Measurements from ENCODE around the gene WSCD1. TPM values are rescaled to one million over a fixed set of nuclear protein-coding genes. Genes with fewer than 3 reads are reported as not detected.

Gene WSCD1
- polyA plus RNA-seq, 1 experiment, result 0.20 TPM

- POLR2A ChIA-PET, result no interaction called here
- no peak for TF ChIP-seq CTCF (IDR thresholded peaks at IDR 0.05; ENCODE audit: low read depth, low read length)
- no peak overlapping the region for H3K27ac ChIP-seq (ENCODE audit: low read depth, low read length)
- H3K27me3 ChIP-seq (ENCODE audit: control insufficient read depth, insufficient read depth, low read length), result no peaks in the 10 kb centered on the region
- CTCF ChIA-PET, result no interaction called here
- no peak overlapping the region for H3K4me3 ChIP-seq (ENCODE audit: low read depth, low read length)
- H3K9me3 ChIP-seq (ENCODE audit: control insufficient read depth, insufficient read depth, low read length), result peaks cover 26% of the 10 kb centered on the region
- DNase-seq (ENCODE audit: low read depth, low spot score), result no peak
These were observed 91.0 kb downstream of the WSCD1 start for GRCh38 chr17:6160911-6161855.

- no peak overlapping the region for H3K4me3 ChIP-seq (ENCODE audit: low read depth, low read length)
- H3K9me3 ChIP-seq (ENCODE audit: control insufficient read depth, insufficient read depth, low read length), result peaks cover 26% of the 10 kb centered on the region
- H3K27me3 ChIP-seq (ENCODE audit: control insufficient read depth, insufficient read depth, low read length), result no peaks in the 10 kb centered on the region
- ChIA-PET POLR2A (no interaction called here), CTCF (no interaction called here)
- H3K27ac ChIP-seq (ENCODE audit: low read depth, low read length), result no peak overlapping the region
- no peak for TF ChIP-seq CTCF (IDR thresholded peaks at IDR 0.05; ENCODE audit: low read depth, low read length)
- no peak for DNase-seq (ENCODE audit: low read depth, low spot score)
These were observed 92.0 kb downstream of the WSCD1 start for GRCh38 chr17:6162216-6162615.

GRCh38 chr17:6162892-6163291 is 92.7 kb downstream of the WSCD1 start:
- peaks cover 25% of the 10 kb centered on the region for H3K9me3 ChIP-seq (ENCODE audit: control insufficient read depth, insufficient read depth, low read length)
- no peaks in the 10 kb centered on the region for H3K27me3 ChIP-seq (ENCODE audit: control insufficient read depth, insufficient read depth, low read length)
- no peak for TF ChIP-seq CTCF (IDR thresholded peaks at IDR 0.05; ENCODE audit: low read depth, low read length)
- ChIA-PET POLR2A (no interaction called here), CTCF (no interaction called here)
- no peak overlapping the region for H3K4me3 ChIP-seq (ENCODE audit: low read depth, low read length)
- no peak for DNase-seq (ENCODE audit: low read depth, low spot score)
- H3K27ac ChIP-seq (ENCODE audit: low read depth, low read length), result no peak overlapping the region

GRCh38 chr17:6163612-6164333 is 93.6 kb downstream of the WSCD1 start:
- no peak for DNase-seq (ENCODE audit: low read depth, low spot score)
- no peak overlapping the region for H3K4me3 ChIP-seq (ENCODE audit: low read depth, low read length)
- TF ChIP-seq CTCF (IDR thresholded peaks at IDR 0.05; ENCODE audit: low read depth, low read length), result no peak
- ChIA-PET POLR2A (no interaction called here), CTCF (no interaction called here)
- no peak overlapping the region for H3K27ac ChIP-seq (ENCODE audit: low read depth, low read length)
- H3K9me3 ChIP-seq (ENCODE audit: control insufficient read depth, insufficient read depth, low read length), result peaks cover 22% of the 10 kb centered on the region
- H3K27me3 ChIP-seq (ENCODE audit: control insufficient read depth, insufficient read depth, low read length), result no peaks in the 10 kb centered on the region

GRCh38 chr17:6164996-6165395 is 94.8 kb downstream of the WSCD1 start:
- H3K4me3 ChIP-seq (ENCODE audit: low read depth, low read length), result no peak overlapping the region
- H3K27ac ChIP-seq (ENCODE audit: low read depth, low read length), result no peak overlapping the region
- DNase-seq (ENCODE audit: low read depth, low spot score), result no peak
- H3K27me3 ChIP-seq (ENCODE audit: control insufficient read depth, insufficient read depth, low read length), result no peaks in the 10 kb centered on the region
- no peak for TF ChIP-seq CTCF (IDR thresholded peaks at IDR 0.05; ENCODE audit: low read depth, low read length)
- ChIA-PET POLR2A (no interaction called here), CTCF (no interaction called here)
- peaks cover 25% of the 10 kb centered on the region for H3K9me3 ChIP-seq (ENCODE audit: control insufficient read depth, insufficient read depth, low read length)
